ENCODE data around the gene UNK. TPM values are rescaled to one million over a fixed set of nuclear protein-coding genes. Genes with fewer than 3 reads are reported as not detected.
A peak's percentile ranks its signal among the peaks of the same experiment; 100 is the strongest.

Gene UNK
- total and polyA plus RNA-seq, 2 of the 13 experiments (the other 11 are each of a cell fraction or from before 2014, with no cell fraction given): 31.6 to 33.0 TPM

GRCh38 chr17:75753514-75754377, 30.9 kb upstream of the UNK start (continued):
- TF ChIP-seq CENPBD1 (CRISPR knock-in tag; IDR thresholded peaks at IDR 0.05; ENCODE audit: borderline replicate concordance, low read depth) (no peak), SRF (IDR thresholded peaks at IDR 0.05; ENCODE audit: low read depth, low read length) (no peak), ZNF784 (CRISPR knock-in tag; IDR thresholded peaks at IDR 0.05; ENCODE audit: borderline replicate concordance) (peak; percentile 67; the same call in 1 of the 2 replicates), HOXA5 (CRISPR knock-in tag; IDR thresholded peaks at IDR 0.05) (peak; percentile 52; the same call in 1 of the 2 replicates), ARID3A (IDR thresholded peaks at IDR 0.05; ENCODE audit: low read depth, low read length) (no peak), NFAT5 (CRISPR knock-in tag; IDR thresholded peaks at IDR 0.05) (peak; percentile 44; the same call in 1 of the 2 replicates), NR3C1 (CRISPR knock-in tag; IDR thresholded peaks at IDR 0.05) (no peak), ZBTB33 (CRISPR knock-in tag; IDR thresholded peaks at IDR 0.05) (peak; percentile 75), NPAS2 (CRISPR knock-in tag; IDR thresholded peaks at IDR 0.05; ENCODE audit: borderline replicate concordance) (no peak), HDAC2 (CRISPR knock-in tag; IDR thresholded peaks at IDR 0.05) (no peak), MEIS1 (CRISPR knock-in tag; IDR thresholded peaks at IDR 0.05; ENCODE audit: borderline replicate concordance) (peak; percentile 46; the same call in 1 of the 2 replicates), NCOA1 (CRISPR knock-in tag; IDR thresholded peaks at IDR 0.05) (peak; percentile 9; the same call in 1 of the 2 replicates), ZNF17 (CRISPR knock-in tag; IDR thresholded peaks at IDR 0.05) (no peak), ZNF639 (CRISPR knock-in tag; conservative IDR thresholded peaks at IDR 0.05) (peak; percentile 54; the same call in 1 of the 2 replicates), SNAI1 (CRISPR knock-in tag; IDR thresholded peaks at IDR 0.05; ENCODE audit: borderline replicate concordance) (no peak; the same call in 1 of the 2 replicates), ZFP36L1 (CRISPR knock-in tag; IDR thresholded peaks at IDR 0.05) (no peak)

Data from HepG2 (cell line).